22Rv1 (cell line): Measurements from ENCODE around the gene SMURF2.

ENCODE experiments used
- CTCF ChIP-seq: fragments of 450-650 bp; IDR thresholded peaks from 2 replicates; pipeline ENCODE4 v1.5.1; 2017; ENCODE audit warnings: mild to moderate bottlenecking
- ZFX ChIP-seq: fragments of 450-650 bp; IDR thresholded peaks from 2 replicates; pipeline ENCODE4 v1.6.1; 2017; ENCODE audit warnings: antibody characterized with exemption, borderline replicate concordance

- TF ChIP-seq CTCF (no peak), ZFX (no peak)
Measured at GRCh38 chr17:64615028-64615677, 47.0 kb downstream of the SMURF2 start.
